ENCODE data around the gene CFAP74. TPM values are rescaled to one million over a fixed set of nuclear protein-coding genes. Genes with fewer than 3 reads are reported as not detected.

CFAP74 gene
- total and polyA plus RNA-seq, 2 donors (not counting 3 experiments of a cell fraction or from before 2014, with no cell fraction given): not detected

DNA sequence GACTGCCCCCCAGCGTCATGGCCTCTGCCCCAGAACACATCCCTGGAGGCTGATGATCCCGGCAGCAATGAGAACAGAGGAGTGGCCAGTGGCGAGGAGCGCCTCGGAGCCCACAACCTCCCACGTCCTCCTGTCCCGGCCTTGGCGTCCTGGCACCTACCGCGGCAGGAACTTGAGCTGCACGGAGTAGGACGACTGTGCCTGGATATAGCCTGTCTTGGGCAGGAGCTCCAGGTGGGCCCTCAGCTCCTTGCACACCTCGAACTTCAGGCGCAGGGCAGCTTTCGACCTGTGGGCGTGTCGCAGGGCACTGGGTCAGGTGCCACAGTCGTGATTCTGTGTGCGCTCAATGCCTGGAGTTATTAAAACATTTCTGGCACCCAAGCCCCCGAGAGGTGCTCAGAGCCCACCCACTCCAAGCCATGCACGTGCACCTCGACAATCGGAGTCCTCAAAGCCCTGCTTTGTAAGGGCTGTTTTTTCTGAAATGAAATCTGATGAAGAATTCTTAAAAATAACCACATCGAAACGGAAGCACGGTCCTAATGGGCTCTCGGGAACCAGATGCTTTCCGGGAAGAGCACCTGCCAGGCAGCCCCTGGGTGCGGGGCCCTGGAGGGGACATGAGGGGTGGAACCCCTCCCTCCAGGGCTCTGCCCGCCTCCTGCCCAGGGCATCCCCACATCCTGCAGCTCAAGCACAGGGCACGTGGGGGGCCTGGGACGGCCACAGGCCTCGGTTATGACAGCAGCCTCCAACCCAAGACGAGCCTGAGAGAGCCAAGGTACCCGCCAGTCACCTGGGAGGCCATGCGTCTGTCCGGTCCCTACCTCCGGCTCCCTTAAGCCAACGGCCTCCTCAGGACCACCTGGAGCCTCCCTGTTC, 61.5 kb downstream of the CFAP74 start:
- Histone ChIP-seq H3K9me1 (replicated peaks; ENCODE audit: control insufficient read depth, extremely low read depth, insufficient read depth, low read length) (no peaks in the 10 kb centered on the region), H3K4me2 (ENCODE audit: insufficient read depth, low read length) (no peak overlapping the region), H3K9ac (replicated peaks; ENCODE audit: extremely low read depth, insufficient read depth, low read length) (no peak overlapping the region), H3K27me3 (ENCODE audit: control insufficient read depth in 2 of 2, insufficient read depth in 2 of 2, low read length in 2 of 2) (no peaks in the 10 kb centered on the region), H3K36me3 (ENCODE audit: control insufficient read depth in 2 of 2, extremely low read depth in 1 of 2, insufficient read depth in 2 of 2, low read length in 2 of 2) (no peaks in the 10 kb centered on the region), H3K79me2 (ENCODE audit: control insufficient read depth, insufficient read depth, low read length) (no peaks in the 10 kb centered on the region), H3K27ac (ENCODE audit: insufficient read depth, low read depth, low read length) (no peak overlapping the region), H3K4me1 (ENCODE audit: control insufficient read depth, extremely low read depth, insufficient read depth, low read length) (no peaks in the 10 kb centered on the region), H3K9me3 (replicated peaks; ENCODE audit: control insufficient read depth, insufficient read depth, low read length) (no peaks in the 10 kb centered on the region), H3K4me3 (replicated peaks in 1 of 3; ENCODE audit: insufficient read depth in 1 of 3, low read depth in 1 of 3, low read length in 3 of 3) (no peak overlapping the region), H4K20me1 (replicated peaks; ENCODE audit: control insufficient read depth, extremely low read depth, insufficient read depth, low read length) (no peaks in the 10 kb centered on the region), H2AFZ (ENCODE audit: low read depth, low read length) (no peak overlapping the region)
- FAIRE-seq (no peak), DNase-seq (ENCODE audit: low read depth, low spot score) (no peak)
- BruUV-seq (replicated peaks): no TSS peak
- CTCF ChIA-PET: interaction anchor here (1.1 to 2.0 kb wide), 2 partner anchors 19 to 102 kb away, joined by 3 to 14 read pairs; no protein-coding TSS in a partner anchor
- TF ChIP-seq EZH2 (IDR thresholded peaks at IDR 0.05; ENCODE audit: borderline replicate concordance, low read depth, low read length, severe bottlenecking): no peak
- TF ChIP-seq POLR2A (IDR thresholded peaks at IDR 0.05; ENCODE audit: low read depth, low read length): no peak
- no peak for TF ChIP-seq FOS (IDR thresholded peaks at IDR 0.05; ENCODE audit: borderline replicate concordance, insufficient read depth, low read length)
- TF ChIP-seq POLR2AphosphoS5 (IDR thresholded peaks at IDR 0.05; ENCODE audit: insufficient read depth, low read depth, low read length): no peak
- TF ChIP-seq MAX (IDR thresholded peaks at IDR 0.05; ENCODE audit: insufficient read depth, insufficient read length): no peak
- TF ChIP-seq, protein P1, sequence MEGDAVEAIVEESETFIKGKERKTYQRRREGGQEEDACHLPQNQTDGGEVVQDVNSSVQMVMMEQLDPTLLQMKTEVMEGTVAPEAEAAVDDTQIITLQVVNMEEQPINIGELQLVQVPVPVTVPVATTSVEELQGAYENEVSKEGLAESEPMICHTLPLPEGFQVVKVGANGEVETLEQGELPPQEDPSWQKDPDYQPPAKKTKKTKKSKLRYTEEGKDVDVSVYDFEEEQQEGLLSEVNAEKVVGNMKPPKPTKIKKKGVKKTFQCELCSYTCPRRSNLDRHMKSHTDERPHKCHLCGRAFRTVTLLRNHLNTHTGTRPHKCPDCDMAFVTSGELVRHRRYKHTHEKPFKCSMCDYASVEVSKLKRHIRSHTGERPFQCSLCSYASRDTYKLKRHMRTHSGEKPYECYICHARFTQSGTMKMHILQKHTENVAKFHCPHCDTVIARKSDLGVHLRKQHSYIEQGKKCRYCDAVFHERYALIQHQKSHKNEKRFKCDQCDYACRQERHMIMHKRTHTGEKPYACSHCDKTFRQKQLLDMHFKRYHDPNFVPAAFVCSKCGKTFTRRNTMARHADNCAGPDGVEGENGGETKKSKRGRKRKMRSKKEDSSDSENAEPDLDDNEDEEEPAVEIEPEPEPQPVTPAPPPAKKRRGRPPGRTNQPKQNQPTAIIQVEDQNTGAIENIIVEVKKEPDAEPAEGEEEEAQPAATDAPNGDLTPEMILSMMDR (IDR thresholded peaks at IDR 0.05; ENCODE audit: extremely low read depth in 1 of 2, insufficient read depth in 1 of 2, low read depth in 1 of 2, low read length in 2 of 2): no peak
- TF ChIP-seq MYC (IDR thresholded peaks at IDR 0.05; ENCODE audit: low read depth, low read length): no peak
- no peak for TF ChIP-seq JUN (IDR thresholded peaks at IDR 0.05; ENCODE audit: borderline replicate concordance, insufficient read depth, insufficient read length, low read depth)
- TF ChIP-seq GATA2 (IDR thresholded peaks at IDR 0.05; ENCODE audit: insufficient read depth, insufficient read length, low read depth, low read length): no peak
- POLR2A ChIA-PET: no interaction called here
- dilution Hi-C loops (cut with MboI; ENCODE audit: extremely low pct_ligation_motif_present, low sequenced_read_pairs): no loop called here
- intact Hi-C loops (cut with micrococcal nuclease): no loop called here

Measured in endothelial cell of umbilical vein (primary cell).